ENCODE data around the gene LGALS7B. TPM values are rescaled to one million over a fixed set of nuclear protein-coding genes. Genes with fewer than 3 reads are reported as not detected.

LGALS7B gene
- total RNA-seq, 1 experiment from 2014 or later: 2.4 TPM

DNA sequence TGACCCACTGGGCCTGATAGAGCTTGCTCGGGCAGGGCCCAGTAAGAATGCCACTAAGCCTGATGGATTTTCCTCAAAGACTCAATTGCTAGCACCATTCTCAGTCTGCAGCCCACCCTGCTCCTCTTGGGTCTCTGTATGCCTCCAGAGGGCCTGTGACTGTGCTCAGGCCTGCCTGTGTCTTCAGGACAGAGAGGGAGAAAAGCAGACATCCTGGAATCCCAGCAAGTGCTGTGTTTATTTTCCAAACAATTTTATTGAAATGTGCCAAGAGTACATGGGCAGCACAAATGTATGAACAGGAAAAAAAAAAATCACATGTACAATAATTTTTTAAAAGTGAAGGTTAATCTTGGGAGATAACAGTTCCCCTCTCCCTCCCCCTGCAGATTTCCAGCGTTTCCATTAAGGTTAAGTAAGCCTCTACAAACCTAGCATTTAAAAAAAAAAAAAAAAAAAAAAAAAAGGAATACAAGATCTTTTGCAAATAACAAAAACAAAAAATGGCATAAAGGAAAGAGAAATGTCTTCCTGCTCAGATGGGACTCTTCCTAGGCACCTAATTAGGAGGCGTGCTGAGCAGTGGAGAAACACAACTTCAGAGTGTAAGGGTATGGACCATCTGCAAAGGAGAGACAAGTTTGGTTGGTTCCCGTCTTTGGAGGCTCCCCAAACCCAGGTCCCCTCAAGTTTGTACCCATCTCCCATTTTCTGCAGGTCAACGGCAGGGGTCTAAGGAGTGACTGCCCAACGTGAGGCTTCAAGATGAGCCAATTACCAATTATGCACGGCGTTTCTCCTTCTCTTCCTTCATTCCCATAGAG, 47.4 kb downstream of the LGALS7B start:
- H4K20me1 ChIP-seq (ENCODE audit: insufficient read depth): peaks cover 11% of the 10 kb centered on the region; the same call in 1 of the 2 replicates
- DNase-seq (ENCODE audit: low read depth, low spot score) (no peak), ATAC-seq (no peak)
- no peak overlapping the region for H2AFZ ChIP-seq (ENCODE audit: low read depth, low read length, poor library complexity, severe bottlenecking)
- ChIA-PET POLR2A (interaction anchor here (2.2 kb wide), 1 partner anchor 13 kb away, joined by 7 read pairs; no protein-coding TSS in a partner anchor), CTCF (no interaction called here), RAD21 (ENCODE audit: low non-redundant PET in 1 of 2, low total read pairs in 2 of 2, uncharacterized antibody in 2 of 2, unreplicated experiment in 2 of 2) (no interaction called here)
- H3K27me3 ChIP-seq (ENCODE audit: insufficient read depth, low read length): no peaks in the 10 kb centered on the region
- no peaks in the 10 kb centered on the region for H3K9me2 ChIP-seq (ENCODE audit: insufficient read depth)
- peaks cover 39 to 51% of the 10 kb centered on the region in 2 experiments for H3K36me3 ChIP-seq (ENCODE audit: control insufficient read depth in 1 of 2, insufficient read depth in 2 of 2, low read length in 2 of 2)
- BruUV-seq (replicated peaks): no TSS peak
- no peaks in the 10 kb centered on the region for H3K9me3 ChIP-seq (ENCODE audit: control insufficient read depth in 1 of 2, insufficient read depth in 1 of 2, low read depth in 1 of 2, low read length in 2 of 2)
- H3K79me2 ChIP-seq (ENCODE audit: insufficient read depth, low read length): peaks cover 20% of the 10 kb centered on the region
- peak overlapping the region; percentile 15; the same call in 1 of the 2 replicates for H3K27ac ChIP-seq (ENCODE audit: low read depth, low read length)
- intact Hi-C loops (cut with micrococcal nuclease): no loop called here
- H3K4me2 ChIP-seq (ENCODE audit: low read length): no peak overlapping the region
- H3K4me3 ChIP-seq (replicated peaks in 1 of 2; ENCODE audit: low read depth in 1 of 2, low read length in 2 of 2): no peak overlapping the region
- peaks cover 2 to 33% of the 10 kb centered on the region in 2 experiments; a peak in 3 of 4 replicates for H3K4me1 ChIP-seq (ENCODE audit: control insufficient read depth in 1 of 2, insufficient read depth in 2 of 2, low read length in 2 of 2)
- no peak overlapping the region for H3K9ac ChIP-seq (ENCODE audit: low read length)
- TF ChIP-seq ATF3 (IDR thresholded peaks at IDR 0.05): no peak
- TF ChIP-seq EZH2 (IDR thresholded peaks at IDR 0.05): no peak
- 0 out of 2 replicates have a peak, but pooled peaks have one; percentile 5 for TF ChIP-seq SIN3A (IDR thresholded peaks at IDR 0.05; ENCODE audit: low read depth)
- TF ChIP-seq JUND (IDR thresholded peaks at IDR 0.05): peak; percentile 12; the same call in 1 of the 2 replicates

GRCh38 chr19:38836983-38837626, 48.1 kb downstream of the LGALS7B start:
- ChIA-PET RAD21 (ENCODE audit: low non-redundant PET in 1 of 2, low total read pairs in 2 of 2, uncharacterized antibody in 2 of 2, unreplicated experiment in 2 of 2) (no interaction called here), CTCF (interaction anchor here (0.9 to 1.4 kb wide), 3 partner anchors 68 to 434 kb away, joined by 3 to 4 read pairs (median 4); partner anchors contain the start of gene FAM98C), POLR2A (interaction anchor here (2.4 to 3.0 kb wide), 2 partner anchors 12 to 14 kb away, joined by 10 to 16 read pairs; no protein-coding TSS in a partner anchor)
- peaks cover 15% of the 10 kb centered on the region; the same call in 1 of the 2 replicates for H4K20me1 ChIP-seq (ENCODE audit: insufficient read depth)
- H3K9me2 ChIP-seq (ENCODE audit: insufficient read depth): no peaks in the 10 kb centered on the region
- no peak overlapping the region for H2AFZ ChIP-seq (ENCODE audit: low read depth, low read length, poor library complexity, severe bottlenecking)
- ATAC-seq: no peak
- peaks cover 1 to 30% of the 10 kb centered on the region in 2 experiments; a peak in 3 of 4 replicates for H3K4me1 ChIP-seq (ENCODE audit: control insufficient read depth in 1 of 2, insufficient read depth in 2 of 2, low read length in 2 of 2)
- intact Hi-C loops (cut with micrococcal nuclease): no loop called here
- H3K27me3 ChIP-seq (ENCODE audit: insufficient read depth, low read length): no peaks in the 10 kb centered on the region
- no peaks in the 10 kb centered on the region for H3K9me3 ChIP-seq (ENCODE audit: control insufficient read depth in 1 of 2, insufficient read depth in 1 of 2, low read depth in 1 of 2, low read length in 2 of 2)
- H3K79me2 ChIP-seq (ENCODE audit: insufficient read depth, low read length): peaks cover 25% of the 10 kb centered on the region
- BruUV-seq (replicated peaks): TSS peak; percentile 4
- H3K36me3 ChIP-seq (ENCODE audit: control insufficient read depth in 1 of 2, insufficient read depth in 2 of 2, low read length in 2 of 2): peaks cover 46 to 58% of the 10 kb centered on the region in 2 experiments
- TF ChIP-seq RAD21 (IDR thresholded peaks at IDR 0.05; ENCODE audit: low read depth) (no peak), TCF7L2 (IDR thresholded peaks at IDR 0.05; ENCODE audit: borderline replicate concordance, extremely low read depth, insufficient read depth, insufficient read length) (no peak), POLR2AphosphoS5 (IDR thresholded peaks at IDR 0.05; ENCODE audit: low read depth, low read length) (no peak; the same call in 1 of the 2 replicates), CTCF (IDR thresholded peaks at IDR 0.05 in 2 of 3, conservative IDR thresholded peaks at IDR 0.05 in 1 of 3; ENCODE audit: borderline replicate concordance in 1 of 3, insufficient read depth in 1 of 3, low read depth in 2 of 3, low read length in 2 of 3) (no peak), ELF1 (IDR thresholded peaks at IDR 0.05; ENCODE audit: borderline replicate concordance, low read depth) (no peak), SIN3A (IDR thresholded peaks at IDR 0.05; ENCODE audit: low read depth) (0 out of 2 replicates have a peak, but pooled peaks have one; percentile 26)
- no peak for DNase-seq (ENCODE audit: low read depth, low spot score)
- H3K9ac ChIP-seq (ENCODE audit: low read length): no peak overlapping the region
- no peak overlapping the region for H3K4me3 ChIP-seq (replicated peaks in 1 of 2; ENCODE audit: low read depth in 1 of 2, low read length in 2 of 2)
- peak overlapping the region; percentile 15 for H3K27ac ChIP-seq (ENCODE audit: low read depth, low read length)
- H3K4me2 ChIP-seq (ENCODE audit: low read length): no peak overlapping the region
